GM18519 (cell line): ENCODE results near the gene NPPB.

Source experiments
- ATAC-seq: cut with Tn5 transposase; IDR thresholded peaks from one replicate; pipeline ENCODE4 v1.9.1; 2021; ENCODE audit warnings: mild to moderate bottlenecking, moderate library complexity; ENCODE audit not compliant: unreplicated experiment, low FRiP score

Gene NPPB

GRCh38 chr1:11858968-11859871 lies 475 bp upstream of the NPPB start:
- no peak for ATAC-seq

GRCh38 chr1:11858158-11858557 lies 587 bp downstream of the NPPB start:
- no peak for ATAC-seq

GRCh38 chr1:11857164-11857851 lies 1.4 kb downstream of the NPPB start:
- no peak for ATAC-seq

GRCh38 chr1:11856698-11857097 lies 2.0 kb downstream of the NPPB start:
- ATAC-seq: no peak

- no peak for ATAC-seq
These were observed 3.3 kb downstream of the NPPB start for GRCh38 chr1:11855430-11855829.

GRCh38 chr1:11854519-11854918 lies 4.2 kb downstream of the NPPB start:
- no peak for ATAC-seq

GRCh38 chr1:11851180-11851579 lies 7.6 kb downstream of the NPPB start:
- ATAC-seq: no peak

- ATAC-seq: no peak
These were observed 8.6 kb downstream of the NPPB start for GRCh38 chr1:11850156-11850555.

- ATAC-seq: no peak
These were observed 10.4 kb downstream of the NPPB start for GRCh38 chr1:11848373-11848700.

GRCh38 chr1:11847667-11848372 lies 10.9 kb downstream of the NPPB start, which contains the start of gene NPPA:
TSS of gene NPPA (minus strand) at chr1:11847783. CDS start at chr1:11847684, 99 bp downstream.
- ATAC-seq: no peak

GRCh38 chr1:11845641-11846335 lies 13.0 kb downstream of the NPPB start:
- ATAC-seq: no peak

GRCh38 chr1:11842154-11843041 lies 16.3 kb downstream of the NPPB start:
- no peak for ATAC-seq

- no peak for ATAC-seq
These were observed 17.2 kb downstream of the NPPB start for GRCh38 chr1:11841245-11842153.

- no peak for ATAC-seq
These were observed 18.7 kb downstream of the NPPB start for GRCh38 chr1:11839727-11840705.

- ATAC-seq: no peak
These were observed 20.1 kb downstream of the NPPB start for GRCh38 chr1:11838349-11839272.

- ATAC-seq: no peak
These were observed 20.9 kb downstream of the NPPB start for GRCh38 chr1:11837767-11838348.
